Nephron (organoid): Measurements from ENCODE around the gene ELOB.

ENCODE experiments used
- H3K27ac Mint-ChIP-seq, 3 experiments: 2 replicates each; pipeline ENCODE4 v1.8.0; 2020; ENCODE audit warnings: mixed read lengths in 3 of 3, mild to moderate bottlenecking in 2 of 3, moderate library complexity in 1 of 3
- H3K27me3 Mint-ChIP-seq: 2 replicates; pipeline ENCODE4 v1.8.0; 2021; ENCODE audit warnings: low read depth, mild to moderate bottlenecking, moderate library complexity, mixed read lengths
- H3K36me3 Mint-ChIP-seq: 2 replicates; pipeline ENCODE4 v1.8.0; 2020; ENCODE audit warnings: low read depth, mixed read lengths
- H3K4me1 Mint-ChIP-seq: 2 replicates; pipeline ENCODE4 v1.8.0; 2020; ENCODE audit warnings: mixed read lengths
- H3K4me3 Mint-ChIP-seq, 3 experiments: 2 replicates each; pipeline ENCODE4 v1.8.0; 2020; ENCODE audit warnings: mild to moderate bottlenecking in 3 of 3, mixed read lengths in 3 of 3, moderate library complexity in 2 of 3
- H3K9me3 Mint-ChIP-seq: 2 replicates; pipeline ENCODE4 v1.8.0; 2020; ENCODE audit warnings: mixed read lengths
- CTCF ChIP-seq, 3 experiments: fragments of 200-600 bp; sonication (generic); IDR thresholded peaks; one replicate each; pipeline ENCODE4 v1.5.0; 2021; ENCODE audit warnings: antibody characterized with exemption in 3 of 3; ENCODE audit not compliant: unreplicated experiment in 3 of 3

Gene ELOB

GRCh38 chr16:2782583-2783351, 5.7 kb upstream of the ELOB start:
- Mint-ChIP-seq H3K9me3 (no peaks in the 10 kb centered on the region), H3K36me3 (peaks cover 6% of the 10 kb centered on the region), H3K27me3 (peaks cover 2% of the 10 kb centered on the region), H3K4me1 (peaks cover 9% of the 10 kb centered on the region), H3K27ac (no peak overlapping the region), H3K4me3 (no peak overlapping the region)
- TF ChIP-seq CTCF (IDR thresholded peaks at IDR 0.05; ENCODE audit: unreplicated experiment in 3 of 3) = no peak

- Mint-ChIP-seq H3K27ac (peak overlapping the region; percentile 31 to 85 (median 83)), H3K4me3 (peak overlapping the region; percentile 64 to 83 (median 76)), H3K27me3 (no peaks in the 10 kb centered on the region), H3K4me1 (peaks cover 15% of the 10 kb centered on the region), H3K9me3 (no peaks in the 10 kb centered on the region), H3K36me3 (peaks cover 6% of the 10 kb centered on the region)
- TF ChIP-seq CTCF (IDR thresholded peaks at IDR 0.05; ENCODE audit: unreplicated experiment in 3 of 3) = no peak
Measured at GRCh38 chr16:2779978-2780898, 3.2 kb upstream of the ELOB start.

- no peak for TF ChIP-seq CTCF (IDR thresholded peaks at IDR 0.05; ENCODE audit: unreplicated experiment in 3 of 3)
- H3K9me3 Mint-ChIP-seq = no peaks in the 10 kb centered on the region
- H3K36me3 Mint-ChIP-seq = peaks cover 6% of the 10 kb centered on the region
- peak overlapping the region; percentile 93 to 96 (median 96) for H3K4me3 Mint-ChIP-seq
- H3K4me1 Mint-ChIP-seq = peaks cover 15% of the 10 kb centered on the region
- no peaks in the 10 kb centered on the region for H3K27me3 Mint-ChIP-seq
- peak overlapping the region; percentile 31 to 100 (median 100) for H3K27ac Mint-ChIP-seq
Measured at GRCh38 chr16:2779151-2779920, 2.3 kb upstream of the ELOB start.

- H3K27ac Mint-ChIP-seq = peak overlapping the region; percentile 99 to 100 (median 100)
- H3K4me1 Mint-ChIP-seq = peaks cover 15% of the 10 kb centered on the region
Measured at GRCh38 chr16:2778630-2778958, 1.5 kb upstream of the ELOB start.

More at GRCh38 chr16:2778630-2778958, 1.5 kb upstream of the ELOB start:
- Mint-ChIP-seq H3K27me3 (no peaks in the 10 kb centered on the region), H3K36me3 (peaks cover 6% of the 10 kb centered on the region), H3K9me3 (no peaks in the 10 kb centered on the region), H3K4me3 (peak overlapping the region; percentile 93 to 96 (median 96))
- no peak for TF ChIP-seq CTCF (IDR thresholded peaks at IDR 0.05; ENCODE audit: unreplicated experiment in 3 of 3)
